ENCODE results near the gene SUPT7L.

SUPT7L gene

GRCh38 chr2:27681841-27682240 is 18.4 kb upstream of the SUPT7L start:
- Histone ChIP-seq H3K27ac (no peak overlapping the region), H3K79me2 (no peaks in the 10 kb centered on the region), H3K27me3 (ENCODE audit: control insufficient read depth, insufficient read depth, low read length) (no peaks in the 10 kb centered on the region), H3K36me3 (ENCODE audit: control insufficient read depth, insufficient read depth, low read length) (no peaks in the 10 kb centered on the region), H2AFZ (no peak overlapping the region), H3K4me3 (ENCODE audit: low read depth, low read length) (no peak overlapping the region), H3K9me3 (ENCODE audit: control insufficient read depth, low read length) (no peaks in the 10 kb centered on the region), H3K9ac (no peak overlapping the region), H3K4me1 (no peaks in the 10 kb centered on the region), H3K4me2 (ENCODE audit: low read length) (no peak overlapping the region)
- TF ChIP-seq, protein P1, sequence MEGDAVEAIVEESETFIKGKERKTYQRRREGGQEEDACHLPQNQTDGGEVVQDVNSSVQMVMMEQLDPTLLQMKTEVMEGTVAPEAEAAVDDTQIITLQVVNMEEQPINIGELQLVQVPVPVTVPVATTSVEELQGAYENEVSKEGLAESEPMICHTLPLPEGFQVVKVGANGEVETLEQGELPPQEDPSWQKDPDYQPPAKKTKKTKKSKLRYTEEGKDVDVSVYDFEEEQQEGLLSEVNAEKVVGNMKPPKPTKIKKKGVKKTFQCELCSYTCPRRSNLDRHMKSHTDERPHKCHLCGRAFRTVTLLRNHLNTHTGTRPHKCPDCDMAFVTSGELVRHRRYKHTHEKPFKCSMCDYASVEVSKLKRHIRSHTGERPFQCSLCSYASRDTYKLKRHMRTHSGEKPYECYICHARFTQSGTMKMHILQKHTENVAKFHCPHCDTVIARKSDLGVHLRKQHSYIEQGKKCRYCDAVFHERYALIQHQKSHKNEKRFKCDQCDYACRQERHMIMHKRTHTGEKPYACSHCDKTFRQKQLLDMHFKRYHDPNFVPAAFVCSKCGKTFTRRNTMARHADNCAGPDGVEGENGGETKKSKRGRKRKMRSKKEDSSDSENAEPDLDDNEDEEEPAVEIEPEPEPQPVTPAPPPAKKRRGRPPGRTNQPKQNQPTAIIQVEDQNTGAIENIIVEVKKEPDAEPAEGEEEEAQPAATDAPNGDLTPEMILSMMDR (IDR thresholded peaks at IDR 0.05): no peak

GRCh38 chr2:27680571-27680970 is 17.2 kb upstream of the SUPT7L start:
- Histone ChIP-seq H3K36me3 (ENCODE audit: control insufficient read depth, insufficient read depth, low read length) (no peaks in the 10 kb centered on the region), H3K9me3 (ENCODE audit: control insufficient read depth, low read length) (no peaks in the 10 kb centered on the region), H3K27ac (no peak overlapping the region), H3K4me3 (ENCODE audit: low read depth, low read length) (no peak overlapping the region), H3K4me2 (ENCODE audit: low read length) (no peak overlapping the region), H3K4me1 (no peaks in the 10 kb centered on the region), H3K79me2 (no peaks in the 10 kb centered on the region), H3K27me3 (ENCODE audit: control insufficient read depth, insufficient read depth, low read length) (no peaks in the 10 kb centered on the region), H2AFZ (no peak overlapping the region), H3K9ac (no peak overlapping the region)
- TF ChIP-seq, protein P1 (IDR thresholded peaks at IDR 0.05): no peak

GRCh38 chr2:27672723-27673486 is 9.5 kb upstream of the SUPT7L start:
- TF ChIP-seq, protein P1 (IDR thresholded peaks at IDR 0.05): no peak
- Histone ChIP-seq H2AFZ (no peak overlapping the region), H3K4me1 (no peaks in the 10 kb centered on the region), H3K9ac (no peak overlapping the region), H3K27me3 (ENCODE audit: control insufficient read depth, insufficient read depth, low read length) (no peaks in the 10 kb centered on the region), H3K27ac (no peak overlapping the region), H3K79me2 (no peaks in the 10 kb centered on the region), H3K9me3 (ENCODE audit: control insufficient read depth, low read length) (no peaks in the 10 kb centered on the region), H3K4me2 (ENCODE audit: low read length) (no peak overlapping the region), H3K4me3 (ENCODE audit: low read depth, low read length) (no peak overlapping the region), H3K36me3 (ENCODE audit: control insufficient read depth, insufficient read depth, low read length) (no peaks in the 10 kb centered on the region)

DNA sequence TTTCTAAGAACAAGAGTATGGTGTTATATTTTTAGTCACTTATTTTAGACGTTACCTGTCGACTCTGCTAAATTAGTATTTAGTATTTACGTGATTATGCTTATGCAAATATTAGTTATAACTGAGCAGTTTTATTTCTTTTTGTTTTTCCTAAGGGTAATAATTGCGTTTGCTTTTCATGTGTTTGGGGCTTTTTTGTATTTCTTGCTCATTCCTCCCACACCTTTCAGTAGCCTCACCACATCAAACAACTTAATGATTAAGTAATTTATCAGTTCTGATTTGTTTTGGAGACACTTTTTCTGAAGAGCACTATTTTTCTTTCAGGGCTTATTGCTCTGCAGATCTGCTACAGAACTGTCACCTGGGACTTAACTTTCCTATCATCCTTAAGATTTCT is 7.8 kb upstream of the SUPT7L start:
- no peaks in the 10 kb centered on the region for H3K4me1 ChIP-seq
- TF ChIP-seq, protein P1 (IDR thresholded peaks at IDR 0.05): no peak
- no peak overlapping the region for H3K4me2 ChIP-seq (ENCODE audit: low read length)
- no peak overlapping the region for H3K4me3 ChIP-seq (ENCODE audit: low read depth, low read length)
- no peak overlapping the region for H3K27ac ChIP-seq
- H2AFZ ChIP-seq: no peak overlapping the region
- H3K36me3 ChIP-seq (ENCODE audit: control insufficient read depth, insufficient read depth, low read length): no peaks in the 10 kb centered on the region
- no peaks in the 10 kb centered on the region for H3K9me3 ChIP-seq (ENCODE audit: control insufficient read depth, low read length)
- no peaks in the 10 kb centered on the region for H3K27me3 ChIP-seq (ENCODE audit: control insufficient read depth, insufficient read depth, low read length)
- H3K79me2 ChIP-seq: no peaks in the 10 kb centered on the region
- H3K9ac ChIP-seq: no peak overlapping the region

DNA sequence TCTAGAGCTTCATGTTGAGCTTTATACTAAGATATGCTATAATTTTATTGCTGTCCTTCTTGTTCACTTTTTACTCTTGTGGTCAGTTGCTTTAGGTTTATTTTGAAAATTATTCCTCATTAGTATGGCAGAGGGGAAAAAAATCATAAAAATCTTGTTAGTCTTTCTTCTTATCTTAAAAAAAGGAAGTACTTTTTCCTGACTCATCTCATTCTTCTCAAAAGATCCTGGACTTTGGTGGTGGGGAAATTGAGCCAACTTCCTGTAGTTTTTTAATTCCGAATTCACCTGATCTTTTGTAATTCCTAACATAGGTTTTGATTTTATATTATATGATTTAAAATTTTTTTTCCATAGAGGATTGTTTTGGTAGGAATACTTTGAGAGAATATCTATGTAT is 4.0 kb upstream of the SUPT7L start:
- no peak overlapping the region for H3K27ac ChIP-seq
- TF ChIP-seq, protein P1 (IDR thresholded peaks at IDR 0.05): no peak
- H3K79me2 ChIP-seq: peaks cover 10% of the 10 kb centered on the region
- no peak overlapping the region for H3K9ac ChIP-seq
- no peak overlapping the region for H3K4me2 ChIP-seq (ENCODE audit: low read length)
- H3K27me3 ChIP-seq (ENCODE audit: control insufficient read depth, insufficient read depth, low read length): no peaks in the 10 kb centered on the region
- H3K4me3 ChIP-seq (ENCODE audit: low read depth, low read length): no peak overlapping the region
- H2AFZ ChIP-seq: no peak overlapping the region
- peaks cover 5% of the 10 kb centered on the region for H3K4me1 ChIP-seq
- no peaks in the 10 kb centered on the region for H3K36me3 ChIP-seq (ENCODE audit: control insufficient read depth, insufficient read depth, low read length)
- no peaks in the 10 kb centered on the region for H3K9me3 ChIP-seq (ENCODE audit: control insufficient read depth, low read length)

Data from parathyroid adenoma (tissue), 2 donors.